Measurements from ENCODE around the gene TMEM272.

DNA sequence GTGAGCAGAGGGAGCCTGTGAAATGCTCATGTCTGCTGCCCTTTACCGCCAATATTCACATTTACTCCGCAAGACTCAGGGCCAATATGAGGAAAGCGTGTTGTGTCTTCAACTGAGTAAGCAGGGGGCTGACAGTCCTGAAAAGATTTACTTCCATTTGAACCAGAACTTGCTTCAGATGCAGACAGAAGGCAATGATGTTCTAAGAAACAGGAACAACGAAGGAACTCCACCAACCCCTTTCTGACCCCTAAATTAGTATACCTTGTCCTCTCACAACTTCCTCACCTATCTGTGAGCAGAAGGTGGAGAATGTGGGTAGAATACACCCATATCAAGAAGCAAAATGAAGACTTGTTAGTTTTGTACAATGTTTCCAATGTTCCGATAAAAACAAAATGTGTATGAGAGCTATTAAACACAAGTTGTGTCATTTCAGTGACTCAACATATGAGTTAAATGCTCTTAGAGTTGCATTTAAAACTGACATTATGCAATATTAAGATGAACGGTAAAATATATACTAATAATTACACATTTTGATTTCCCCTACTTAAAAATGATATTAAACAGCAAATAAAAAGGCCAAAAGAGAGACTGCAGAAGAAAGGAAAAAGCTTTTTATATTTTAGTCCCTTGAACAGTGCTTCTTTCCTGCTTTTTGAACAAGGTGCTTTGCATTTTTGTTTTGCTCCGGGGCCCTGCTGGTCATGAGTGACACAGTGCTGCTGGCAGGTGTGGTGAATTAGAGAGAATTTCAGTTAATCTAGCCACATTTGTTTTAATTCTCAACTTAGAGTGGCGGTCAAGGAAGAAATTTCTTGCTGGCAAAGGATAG is 16.0 kb downstream of the TMEM272 start:
- TF ChIP-seq, protein P1, sequence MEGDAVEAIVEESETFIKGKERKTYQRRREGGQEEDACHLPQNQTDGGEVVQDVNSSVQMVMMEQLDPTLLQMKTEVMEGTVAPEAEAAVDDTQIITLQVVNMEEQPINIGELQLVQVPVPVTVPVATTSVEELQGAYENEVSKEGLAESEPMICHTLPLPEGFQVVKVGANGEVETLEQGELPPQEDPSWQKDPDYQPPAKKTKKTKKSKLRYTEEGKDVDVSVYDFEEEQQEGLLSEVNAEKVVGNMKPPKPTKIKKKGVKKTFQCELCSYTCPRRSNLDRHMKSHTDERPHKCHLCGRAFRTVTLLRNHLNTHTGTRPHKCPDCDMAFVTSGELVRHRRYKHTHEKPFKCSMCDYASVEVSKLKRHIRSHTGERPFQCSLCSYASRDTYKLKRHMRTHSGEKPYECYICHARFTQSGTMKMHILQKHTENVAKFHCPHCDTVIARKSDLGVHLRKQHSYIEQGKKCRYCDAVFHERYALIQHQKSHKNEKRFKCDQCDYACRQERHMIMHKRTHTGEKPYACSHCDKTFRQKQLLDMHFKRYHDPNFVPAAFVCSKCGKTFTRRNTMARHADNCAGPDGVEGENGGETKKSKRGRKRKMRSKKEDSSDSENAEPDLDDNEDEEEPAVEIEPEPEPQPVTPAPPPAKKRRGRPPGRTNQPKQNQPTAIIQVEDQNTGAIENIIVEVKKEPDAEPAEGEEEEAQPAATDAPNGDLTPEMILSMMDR (conservative IDR thresholded peaks at IDR 0.05; ENCODE audit: low read depth, low read length) = no peak
- TF ChIP-seq MXI1 (IDR thresholded peaks at IDR 0.05; ENCODE audit: borderline replicate concordance, low read depth, low read length) = no peak
- TF ChIP-seq POLR2A (IDR thresholded peaks at IDR 0.05; ENCODE audit: low read depth, low read length) = no peak
- no peak for TF ChIP-seq MAFK (IDR thresholded peaks at IDR 0.05; ENCODE audit: low read depth, low read length)
- TF ChIP-seq RCOR1 (IDR thresholded peaks at IDR 0.05; ENCODE audit: insufficient replicate concordance, low read length) = no peak
- no peak for TF ChIP-seq CHD1 (IDR thresholded peaks at IDR 0.05; ENCODE audit: low read depth, low read length)
- no peak for TF ChIP-seq MAZ (IDR thresholded peaks at IDR 0.05; ENCODE audit: borderline replicate concordance, low read depth, low read length)
- TF ChIP-seq, protein P2, sequence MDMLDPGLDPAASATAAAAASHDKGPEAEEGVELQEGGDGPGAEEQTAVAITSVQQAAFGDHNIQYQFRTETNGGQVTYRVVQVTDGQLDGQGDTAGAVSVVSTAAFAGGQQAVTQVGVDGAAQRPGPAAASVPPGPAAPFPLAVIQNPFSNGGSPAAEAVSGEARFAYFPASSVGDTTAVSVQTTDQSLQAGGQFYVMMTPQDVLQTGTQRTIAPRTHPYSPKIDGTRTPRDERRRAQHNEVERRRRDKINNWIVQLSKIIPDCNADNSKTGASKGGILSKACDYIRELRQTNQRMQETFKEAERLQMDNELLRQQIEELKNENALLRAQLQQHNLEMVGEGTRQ (IDR thresholded peaks at IDR 0.05; ENCODE audit: low read depth, low read length) = no peak
- no peak for TF ChIP-seq RFX5 (IDR thresholded peaks at IDR 0.05; ENCODE audit: low read depth, low read length)
- TF ChIP-seq CEBPB (IDR thresholded peaks at IDR 0.05; ENCODE audit: low read depth, low read length) = no peak
